CD4-positive, alpha-beta T cell treated with Interleukin-2 at 100 ng/mL for 4 hours (primary cell): ENCODE data around the gene MINDY4.

Source experiments
- DNase-seq: peaks from one replicate; pipeline ENCODE4 v3.0.0-alpha.2; 2020; ENCODE audit warnings: low spot score

Gene MINDY4

GRCh38 chr7:30852744-30853288 is 81.6 kb downstream of the MINDY4 start:
- no peak for DNase-seq

- DNase-seq: no peak
These were observed 82.4 kb downstream of the MINDY4 start for GRCh38 chr7:30853576-30853975.

DNA sequence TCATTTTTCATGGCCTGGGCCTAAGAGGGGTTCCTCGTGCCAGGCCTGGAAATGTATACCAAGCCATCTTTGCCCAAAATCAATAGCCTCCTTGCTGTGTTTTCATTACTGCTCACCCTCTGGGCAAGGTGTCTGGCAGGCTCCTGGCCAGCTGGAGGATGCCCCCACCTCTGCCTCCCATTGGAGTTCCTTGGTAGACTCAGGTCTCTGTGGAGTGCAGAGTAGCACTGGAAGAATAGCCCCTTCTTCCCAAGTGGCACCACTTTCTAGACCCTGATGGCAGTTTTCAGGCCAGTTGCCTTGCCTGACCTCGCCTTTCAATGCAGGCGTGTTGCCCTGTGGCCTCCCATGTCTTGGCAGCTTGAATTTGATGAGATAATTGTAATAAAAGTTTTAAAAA is 84.7 kb downstream of the MINDY4 start:
- DNase-seq: no peak

GRCh38 chr7:30858576-30858975 is 87.4 kb downstream of the MINDY4 start:
- no peak for DNase-seq

- DNase-seq: no peak
These were observed 88.2 kb downstream of the MINDY4 start for GRCh38 chr7:30859202-30859939.

- no peak for DNase-seq
These were observed 88.8 kb downstream of the MINDY4 start for GRCh38 chr7:30859940-30860496.

GRCh38 chr7:30861612-30862011 is 90.4 kb downstream of the MINDY4 start:
- DNase-seq: no peak

GRCh38 chr7:30862995-30863705 is 91.9 kb downstream of the MINDY4 start:
- no peak for DNase-seq

DNA sequence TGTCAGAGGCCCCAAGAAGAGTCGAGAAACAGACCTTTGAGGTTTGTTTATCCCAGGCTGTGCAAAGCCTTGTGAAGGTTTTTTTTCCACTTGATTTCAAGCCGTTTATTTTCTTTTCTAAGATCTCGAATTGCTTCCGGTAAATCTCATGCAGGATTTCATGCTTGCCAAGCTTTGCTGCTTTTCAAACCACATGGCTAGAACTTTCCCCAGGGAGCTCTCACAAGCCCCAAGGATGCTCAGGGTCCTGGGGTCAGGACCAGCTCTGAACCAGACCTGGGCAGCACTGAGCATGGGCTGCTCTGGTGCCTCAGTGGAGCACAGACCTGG is 92.5 kb downstream of the MINDY4 start:
- DNase-seq: no peak

- no peak for DNase-seq
These were observed 92.9 kb downstream of the MINDY4 start for GRCh38 chr7:30864101-30864500.

- no peak for DNase-seq
These were observed 93.9 kb downstream of the MINDY4 start for GRCh38 chr7:30865076-30865475.

GRCh38 chr7:30865821-30866220 is 94.6 kb downstream of the MINDY4 start:
- no peak for DNase-seq

DNA sequence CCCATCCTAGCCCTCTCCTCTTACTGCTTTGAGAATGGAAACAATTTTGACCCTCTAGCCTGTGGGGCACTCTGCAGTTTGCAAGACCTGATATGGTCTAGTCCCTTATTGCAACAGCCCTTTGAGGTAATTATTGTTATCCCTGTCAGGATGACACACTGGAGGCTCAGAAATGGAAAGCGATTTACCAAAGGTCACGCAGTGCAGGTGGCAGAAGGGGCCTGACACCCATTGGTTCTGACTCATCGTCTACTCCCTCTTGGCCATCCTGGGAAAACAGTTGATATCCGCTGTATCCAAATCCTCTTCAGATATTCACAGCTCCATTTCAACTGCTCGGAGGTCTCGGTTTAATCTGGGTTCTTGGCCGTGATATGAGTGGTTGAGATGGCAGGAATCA is 95.7 kb downstream of the MINDY4 start:
- DNase-seq: no peak

- no peak for DNase-seq
These were observed 96.3 kb downstream of the MINDY4 start for GRCh38 chr7:30867483-30867882.

- no peak for DNase-seq
These were observed 98.8 kb downstream of the MINDY4 start for GRCh38 chr7:30869794-30870611.

GRCh38 chr7:30870821-30871518 is 99.8 kb downstream of the MINDY4 start:
- no peak for DNase-seq

GRCh38 chr7:30871655-30872054 is 100.4 kb downstream of the MINDY4 start:
- no peak for DNase-seq

GRCh38 chr7:30873207-30873606 is 102.0 kb downstream of the MINDY4 start:
- DNase-seq: no peak

- no peak for DNase-seq
These were observed 102.4 kb downstream of the MINDY4 start for GRCh38 chr7:30873656-30874055.

DNA sequence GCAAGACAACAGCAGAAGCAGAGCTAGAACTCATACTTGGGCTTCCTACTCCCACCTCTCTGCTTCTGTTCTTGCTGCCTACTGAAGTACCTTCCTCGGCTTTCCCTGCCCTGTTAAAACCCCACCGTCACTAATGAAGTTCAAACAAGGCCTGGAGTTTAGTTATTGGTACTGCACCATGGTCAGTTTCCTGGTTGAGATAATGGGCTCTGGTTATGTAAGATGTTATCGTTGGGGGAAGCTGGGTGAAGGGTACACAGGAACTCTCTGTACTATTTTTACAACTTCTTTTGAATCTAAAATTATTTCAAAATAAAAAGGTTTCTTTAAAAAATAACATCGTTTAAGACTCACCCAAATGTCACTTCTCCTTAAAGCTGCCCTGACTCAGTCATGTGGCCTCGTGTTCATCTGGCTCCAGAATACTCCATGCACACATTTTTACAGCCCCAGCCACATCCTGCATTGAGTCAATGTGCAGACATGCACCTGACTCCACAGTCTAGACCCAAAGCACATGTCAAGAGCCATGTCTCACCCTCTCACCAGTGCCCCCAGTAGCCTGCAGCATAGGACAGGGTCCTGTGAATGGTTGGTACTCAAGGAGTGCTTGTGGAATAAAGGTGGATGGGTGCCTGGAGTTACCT is 103.6 kb downstream of the MINDY4 start:
- no peak for DNase-seq
